AG04449 (cell line): ENCODE results near the gene ENOX1.

ENCODE experiments used
- CTCF ChIA-PET: fragments of 350-600 bp; formaldehyde crosslinking; extraction: SDS; loops from one replicate; lab custom pipeline; 2021; ENCODE audit warnings: antibody characterized with exemption; lab: Yijun Ruan, JAX
- POLR2A ChIA-PET: fragments of 400-600, 350-600 bp; formaldehyde crosslinking; extraction: SDS; loops from one replicate; lab custom pipeline; 2020; ENCODE audit warnings: antibody characterized with exemption, inconsistent platforms; lab: Yijun Ruan, JAX
- DNase-seq: peaks from one replicate; pipeline ENCODE4 v3.0.0-alpha.2; 2010; ENCODE audit warnings: low read depth, low spot score
- H3K4me3 ChIP-seq: 2 replicates; pipeline ENCODE4 v1.5.1; 2011; ENCODE audit warnings: low read depth, mild to moderate bottlenecking, control low read depth, low read length
- CTCF ChIP-seq: IDR thresholded peaks from one replicate; pipeline ENCODE4 v1.5.1; 2011; ENCODE audit warnings: mild to moderate bottlenecking, moderate library complexity, low read length, control low read depth, inconsistent platforms; ENCODE audit not compliant: insufficient read depth; ENCODE audit errors: missing control alignments

ENOX1 gene

GRCh38 chr13:43195112-43195511, 591.7 kb downstream of the ENOX1 start:
- H3K4me3 ChIP-seq, result no peak overlapping the region
- DNase-seq, result no peak
- ChIA-PET POLR2A (no interaction called here), CTCF (no interaction called here)
- TF ChIP-seq CTCF, result no peak

GRCh38 chr13:43193789-43194420, 592.9 kb downstream of the ENOX1 start:
- no peak for DNase-seq
- no peak overlapping the region for H3K4me3 ChIP-seq
- TF ChIP-seq CTCF, result no peak
- ChIA-PET POLR2A (no interaction called here), CTCF (no interaction called here)

- CTCF ChIA-PET, result no interaction called here
- TF ChIP-seq CTCF, result no peak
- no peak for DNase-seq
- POLR2A ChIA-PET, result no interaction called here
- H3K4me3 ChIP-seq, result no peak overlapping the region
Measured at GRCh38 chr13:43191546-43191945, 595.2 kb downstream of the ENOX1 start.

GRCh38 chr13:43185226-43185625, 601.5 kb downstream of the ENOX1 start:
- no peak overlapping the region for H3K4me3 ChIP-seq
- ChIA-PET POLR2A (no interaction called here), CTCF (no interaction called here)
- no peak for TF ChIP-seq CTCF
- DNase-seq, result no peak

GRCh38 chr13:43180837-43181236, 605.9 kb downstream of the ENOX1 start:
- ChIA-PET CTCF (interaction anchor here (0.5 kb wide), 1 partner anchor 364 kb away, joined by 3 read pairs; no protein-coding TSS in a partner anchor), POLR2A (no interaction called here)
- TF ChIP-seq CTCF, result no peak
- H3K4me3 ChIP-seq, result no peak overlapping the region
- DNase-seq, result no peak

GRCh38 chr13:43180036-43180660, 606.6 kb downstream of the ENOX1 start:
- no peak overlapping the region for H3K4me3 ChIP-seq
- DNase-seq, result no peak
- ChIA-PET POLR2A (no interaction called here), CTCF (interaction anchor here (0.8 kb wide), 1 partner anchor 9 kb away, joined by 3 read pairs; no protein-coding TSS in a partner anchor)
- no peak for TF ChIP-seq CTCF
